GM12878 (cell line): ENCODE data around the gene DPP6. TPM values are rescaled to one million over a fixed set of nuclear protein-coding genes. Genes with fewer than 3 reads are reported as not detected.

Experiments
- ATAC-seq: fragments of 200-7000 bp; cut with Tn5 transposase; 3 replicates; pipeline ENCODE4 v1.9.1; 2020; ENCODE audit warnings: mild to moderate bottlenecking, moderate library complexity
- BruUV-seq: library from RNA; stranded (reverse); fragments of 400-500 nt; replicated peaks from 2 replicates; lab custom pipeline; 2021; lab: Mats Ljungman, UMichigan
- CTCF ChIA-PET: fragments of 300-600 bp; sonication (Branson Sonifier 250); formaldehyde crosslinking; extraction: SDS; loops from one replicate; lab custom pipeline; 2021; ENCODE audit warnings: inconsistent platforms; lab: Yijun Ruan, JAX
- POLR2A ChIA-PET: fragments of 350-600 bp; formaldehyde crosslinking; extraction: SDS; loops from one replicate; lab custom pipeline; 2021; ENCODE audit warnings: inconsistent platforms; lab: Charles Lee
- RAD21 ChIA-PET: fragments of 300-600 bp; sonication (Branson Sonifier 250); formaldehyde crosslinking; loops from one replicate; lab custom pipeline; 2023; ENCODE audit warnings: antibody characterized with exemption; ENCODE audit not compliant: unreplicated experiment; lab: Charles Lee
- SMC1A ChIA-PET: fragments of 300-600 bp; sonication (Branson Sonifier 250); formaldehyde crosslinking; loops from one replicate; lab custom pipeline; 2023; ENCODE audit not compliant: unreplicated experiment, uncharacterized antibody; lab: Charles Lee
- DNase-seq: peaks from one replicate; pipeline ENCODE4 v3.0.0-alpha.2; 2011; ENCODE audit warnings: low read depth, low spot score
- FAIRE-seq: peaks from 3 replicates; lab custom pipeline; 2011; peaks lifted over from hg19 to GRCh38; lab: Jason Lieb, UNC
- H2AFZ ChIP-seq: 2 replicates; pipeline ENCODE4 v1.6.0; 2011; ENCODE audit warnings: low read depth, low read length, control low read depth; ENCODE audit not compliant: control insufficient read depth
- H3K27ac ChIP-seq: 2 replicates; pipeline ENCODE4 v1.5.1; 2011; ENCODE audit warnings: control low read depth; ENCODE audit not compliant: control insufficient read depth, insufficient read depth
- H3K27me3 ChIP-seq, 2 experiments: replicated peaks in 1 of 2; 2 replicates each; pipeline versions ENCODE4 v1.6.0 to v1.6.1; 2011; ENCODE audit warnings: low read length in 1 of 2; ENCODE audit not compliant: control insufficient read depth in 2 of 2, insufficient read depth in 2 of 2
- H3K36me3 ChIP-seq, 2 experiments: 2 replicates each; pipeline ENCODE4 v1.5.1; 2011; ENCODE audit warnings: low read length in 1 of 2; ENCODE audit not compliant: control insufficient read depth in 2 of 2, insufficient read depth in 2 of 2
- H3K4me1 ChIP-seq: 2 replicates; pipeline ENCODE4 v1.6.1; 2011; ENCODE audit warnings: mild to moderate bottlenecking, low read length, moderate library complexity, mixed read lengths; ENCODE audit not compliant: control insufficient read depth, insufficient read depth
- H3K4me2 ChIP-seq: 2 replicates; pipeline ENCODE4 v1.6.0; 2011; ENCODE audit warnings: control low read depth; ENCODE audit not compliant: control insufficient read depth, insufficient read depth
- H3K4me3 ChIP-seq: fragments of 200-600 bp; sonication (generic); 2 replicates; pipeline ENCODE4 v1.5.1; 2016
- H3K79me2 ChIP-seq: 2 replicates; pipeline ENCODE4 v1.6.0; 2011; ENCODE audit warnings: low read length; ENCODE audit not compliant: control insufficient read depth, insufficient read depth
- H3K9ac ChIP-seq: 2 replicates; pipeline ENCODE4 v1.8.0; 2011; ENCODE audit warnings: low read length, control low read depth, mixed read lengths; ENCODE audit not compliant: control insufficient read depth, insufficient read depth
- H3K9me3 ChIP-seq: replicated peaks from 3 replicates; pipeline ENCODE4 v1.5.1; 2011; ENCODE audit warnings: mild to moderate bottlenecking, low read length; ENCODE audit not compliant: control insufficient read depth, insufficient read depth
- H4K20me1 ChIP-seq: 2 replicates; pipeline ENCODE4 v1.6.0; 2011; ENCODE audit not compliant: control insufficient read depth, insufficient read depth
- BCLAF1 ChIP-seq: fragments of 450-650 bp; IDR thresholded peaks from 2 replicates; pipeline ENCODE4 v1.6.1; 2017; ENCODE audit warnings: antibody characterized with exemption, mild to moderate bottlenecking, moderate library complexity
- BRCA1 ChIP-seq: IDR thresholded peaks from 2 replicates; pipeline ENCODE4 v1.6.1; 2011; ENCODE audit warnings: low read depth, low read length, improper control_type of control experiment
- EED ChIP-seq: sonication (generic); IDR thresholded peaks from 2 replicates; pipeline ENCODE4 v1.6.1; 2016; ENCODE audit warnings: antibody characterized with exemption, low read depth
- ETV6 ChIP-seq, 2 experiments: fragments of 450-650 bp in 1 of 2; IDR thresholded peaks in 1 of 2; conservative IDR thresholded peaks in 1 of 2; 2 replicates each; pipeline ENCODE4 v1.6.1; 2014; ENCODE audit warnings: antibody characterized with exemption in 1 of 2, borderline replicate concordance in 1 of 2, low read depth in 1 of 2, mild to moderate bottlenecking in 1 of 2, moderate library complexity in 1 of 2
- EZH2 ChIP-seq: IDR thresholded peaks from 2 replicates; pipeline ENCODE4 v1.6.1; 2012; ENCODE audit warnings: low read depth, mild to moderate bottlenecking, control low read depth, inconsistent platforms, low read length, borderline replicate concordance; ENCODE audit not compliant: control insufficient read depth
- MAX ChIP-seq: IDR thresholded peaks from 2 replicates; pipeline ENCODE4 v1.6.1; 2012; ENCODE audit warnings: low read depth, low read length, improper control_type of control experiment
- MXI1 ChIP-seq: fragments of 150-350 bp; IDR thresholded peaks from 2 replicates; pipeline ENCODE4 v1.6.1; 2011; ENCODE audit warnings: low read depth, mild to moderate bottlenecking, inconsistent platforms, low read length, improper control_type of control experiment
- NBN ChIP-seq: fragments of 450-650 bp; IDR thresholded peaks from 2 replicates; pipeline ENCODE4 v1.6.1; 2016
- NR2C2 ChIP-seq: IDR thresholded peaks from 2 replicates; pipeline ENCODE4 v1.6.1; 2011; ENCODE audit warnings: borderline replicate concordance, low read depth; ENCODE audit not compliant: control insufficient read depth, insufficient read length
- NRF1 ChIP-seq: conservative IDR thresholded peaks from 2 replicates; pipeline ENCODE4 v1.6.1; 2011; ENCODE audit warnings: mild to moderate bottlenecking, low read depth, low read length, improper control_type of control experiment
- PKNOX1 ChIP-seq: fragments of 450-650 bp; IDR thresholded peaks from 2 replicates; pipeline ENCODE4 v1.6.1; 2016; ENCODE audit warnings: mild to moderate bottlenecking
- POLR2AphosphoS2 ChIP-seq: IDR thresholded peaks from 2 replicates; pipeline ENCODE4 v1.6.1; 2011; ENCODE audit warnings: low read depth, mild to moderate bottlenecking, low read length, improper control_type of control experiment, moderate library complexity
- SMC3 ChIP-seq: IDR thresholded peaks from 2 replicates; pipeline ENCODE4 v1.6.1; 2011; ENCODE audit warnings: low read length, improper control_type of control experiment, borderline replicate concordance
- SP1 ChIP-seq: IDR thresholded peaks from one replicate; pipeline ENCODE4 v1.6.1; 2011; ENCODE audit warnings: low read depth, low read length
- WGBS: methylation state at CpG from one replicate; pipeline ENCODE4 v1.1.6; 2016; ENCODE audit warnings: low lambda C conversion rate; ENCODE audit not compliant: insufficient replicate concordance, insufficient coverage; ENCODE audit errors: missing lambda C conversion rate; 5-methylcytosine and 5-hydroxymethylcytosine counted together
- in situ Hi-C: fragments of 300-500 bp; cut with MboI; formaldehyde crosslinking; loops from 9 replicates; pipeline ENCODE4 v1.14.3; 2018; ENCODE audit warnings: mixed read lengths
- intact Hi-C: fragments of 100-400 bp; cut with micrococcal nuclease; formaldehyde crosslinking; loops from one replicate; pipeline ENCODE4 v1.14.2; 2022; ENCODE audit not compliant: unreplicated experiment
- polyA plus RNA-seq, 11 experiments: library from polyadenylated mRNA; depleted of rRNA in 4 of 11; unstranded in 6 of 11; stranded (reverse) in 5 of 11; fragments of >200 nt; fragmentation: Nextera tagmentation in 4 of 11; fragmentation: Illumina TruSeq in 1 of 11; extraction: Ambion mirVana in 4 of 11; extraction: Trizol in 1 of 11; gene quantifications; 1 replicate in 1 of 11; 2 replicates in 10 of 11; pipeline versions ENCODE4 v1.2.1 to v1.2.3, GENCODE V29; 2011 to 2016; ENCODE audit warnings: inconsistent platforms in 2 of 11, missing spikeins in 2 of 11, low read depth in 1 of 11
- total RNA-seq, 4 experiments: library from RNA; depleted of rRNA in 3 of 4; stranded (reverse); fragments of >200 nt in 3 of 4; fragmentation: Illumina TruSeq in 1 of 4; extraction: Trizol in 1 of 4; gene quantifications; 2 replicates each; pipeline versions ENCODE4 v1.2.1 to v1.2.3, GENCODE V29; 2013 to 2021

Gene DPP6
- total and polyA plus RNA-seq, 10 of the 15 experiments (the other 5 are each of a cell fraction or from before 2014, with no cell fraction given), result not detected

GRCh38 chr7:154324196-154324595, 272.0 kb downstream of the DPP6 start:
- FAIRE-seq (no peak), ATAC-seq (no peak)
- no peak overlapping the region for H3K27ac ChIP-seq
- H3K4me3 ChIP-seq, result no peak overlapping the region
- H3K9me3 ChIP-seq, result no peaks in the 10 kb centered on the region
- SMC1A ChIA-PET, result no interaction called here
- CTCF ChIA-PET, result no interaction called here
- 29% methylated on average over 9 of the region's 9 CpGs for WGBS
- intact Hi-C loops, result no loop called here
- RAD21 ChIA-PET, result no interaction called here
- TF ChIP-seq BRCA1 (no peak), BCLAF1 (no peak), NBN (no peak), SMC3 (no peak), NR2C2 (no peak), POLR2AphosphoS2 (no peak), ETV6 (conservative IDR thresholded peaks at IDR 0.05 in 1 of 2, IDR thresholded peaks at IDR 0.05 in 1 of 2; ENCODE audit: borderline replicate concordance in 1 of 2, low read depth in 1 of 2) (no peak), MAX (no peak), EED (no peak), EZH2 (no peak), MXI1 (no peak), NRF1 (no peak), SP1 (no peak), PKNOX1 (no peak)
- TF ChIP-seq, all 136 proteins: peak for 0
- POLR2A ChIA-PET, result no interaction called here
- DNase-seq, result no peak
- no peaks in the 10 kb centered on the region for H3K79me2 ChIP-seq
- H3K4me1 ChIP-seq, result no peaks in the 10 kb centered on the region
- no peak overlapping the region for H3K4me2 ChIP-seq
- no peak overlapping the region for H2AFZ ChIP-seq
- no peak overlapping the region for H3K9ac ChIP-seq
- no peaks in the 10 kb centered on the region for H3K36me3 ChIP-seq
- in situ Hi-C loops, result no loop called here
- H3K27me3 ChIP-seq, result no peaks in the 10 kb centered on the region
- no peaks in the 10 kb centered on the region for H4K20me1 ChIP-seq
- BruUV-seq, result no TSS peak
